Measurements from ENCODE around the gene RHBDF1.

The RHBDF1 gene

DNA sequence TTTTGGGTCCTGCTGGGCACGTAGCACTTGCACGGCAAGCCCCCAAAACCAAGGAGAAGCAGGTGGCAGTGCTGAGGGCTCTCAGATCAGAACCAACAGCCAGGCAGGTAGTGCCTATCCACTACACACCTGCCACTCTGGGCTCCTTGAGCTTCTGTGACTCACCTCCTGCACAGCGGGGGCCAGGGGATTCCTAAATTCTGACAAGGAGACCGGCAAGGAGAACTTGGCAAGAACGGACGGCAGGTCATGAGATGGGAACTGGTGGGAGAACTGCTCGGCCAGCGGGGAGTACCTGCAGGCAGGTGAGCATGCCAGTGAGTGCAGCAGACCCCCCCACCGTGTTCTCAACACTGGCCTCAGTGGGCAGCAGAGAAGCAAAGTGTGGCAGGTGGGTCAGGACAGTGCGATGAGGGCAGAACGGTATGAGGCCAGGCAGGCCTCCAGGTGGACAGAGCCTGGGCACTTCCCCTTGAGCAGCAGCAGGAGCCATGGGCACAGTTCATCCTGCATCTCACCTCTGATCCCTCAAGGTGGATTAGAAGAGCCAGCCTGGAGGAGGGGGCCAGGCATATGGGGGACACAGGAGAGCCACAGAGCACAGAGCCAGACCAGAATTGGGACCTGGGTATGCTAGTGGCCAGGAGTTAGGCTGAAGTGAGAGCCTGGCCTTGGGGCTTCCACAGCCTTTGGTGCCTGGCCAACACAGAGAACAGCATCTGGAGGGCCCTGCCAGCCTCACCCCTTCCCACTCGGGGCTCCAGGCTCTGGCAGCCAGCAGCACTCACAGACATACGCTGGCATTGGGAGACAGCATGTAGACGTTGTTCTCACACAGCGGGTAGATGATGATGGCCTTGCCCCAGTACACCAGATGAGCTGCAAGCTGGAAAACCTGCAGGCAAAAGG, 20.3 kb upstream of the RHBDF1 start:
- no peak for DNase-seq (ENCODE audit: low read depth in 2 of 2)

GRCh38 chr16:91484-91883, 19.1 kb upstream of the RHBDF1 start:
- no peak for DNase-seq (ENCODE audit: low read depth in 2 of 2)

- DNase-seq (ENCODE audit: low read depth in 2 of 2): no peak
These were observed 17.2 kb upstream of the RHBDF1 start for GRCh38 chr16:89391-90302.

DNA sequence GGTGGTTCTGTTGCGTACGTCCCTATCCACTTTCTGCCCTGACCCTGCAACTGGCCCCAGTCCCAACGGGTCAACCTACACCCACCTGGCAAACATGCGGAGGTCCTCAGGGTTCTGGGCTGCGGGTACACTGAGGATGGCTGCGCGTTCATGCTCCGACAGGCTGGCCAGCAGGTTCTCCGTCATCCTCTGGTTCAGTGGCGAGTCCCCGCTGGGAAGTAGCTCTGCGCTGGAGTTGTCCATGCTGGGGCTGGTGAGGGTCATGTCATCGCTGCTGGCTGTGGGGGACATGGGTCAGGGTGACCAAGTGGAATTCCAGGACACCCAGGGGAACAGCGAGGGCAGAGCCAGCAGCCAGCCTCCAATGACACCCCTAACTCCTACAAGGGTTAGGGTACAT, 16.2 kb upstream of the RHBDF1 start:
- DNase-seq (ENCODE audit: low read depth in 2 of 2): no peak

DNA sequence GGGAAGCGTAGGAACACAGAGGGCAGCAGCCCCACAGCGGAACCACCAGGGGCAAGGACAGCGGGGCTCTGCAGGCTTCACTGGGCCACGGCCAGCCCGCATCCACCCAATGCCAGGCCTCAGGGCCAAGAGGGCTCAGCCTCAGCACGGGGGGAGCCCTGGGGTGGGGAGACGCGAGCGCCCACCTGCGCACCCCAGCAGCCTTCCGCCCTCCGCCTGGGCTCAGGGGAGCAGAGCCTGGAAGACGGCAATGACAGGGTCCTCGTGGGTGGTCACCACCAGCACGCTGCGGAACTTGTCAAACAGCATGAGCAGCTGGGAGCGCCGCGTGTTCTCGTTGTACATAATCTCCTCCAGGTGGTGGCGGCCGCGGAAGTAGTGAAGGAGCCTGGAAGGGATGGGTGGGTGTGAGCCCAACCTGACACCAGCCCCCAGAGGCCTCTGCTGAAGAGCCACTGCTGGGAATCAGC, 14.1 kb upstream of the RHBDF1 start:
- no peak for DNase-seq (ENCODE audit: low read depth in 2 of 2)

GRCh38 chr16:85865-86264, 13.4 kb upstream of the RHBDF1 start:
- no peak for DNase-seq (ENCODE audit: low read depth in 2 of 2)

DNA sequence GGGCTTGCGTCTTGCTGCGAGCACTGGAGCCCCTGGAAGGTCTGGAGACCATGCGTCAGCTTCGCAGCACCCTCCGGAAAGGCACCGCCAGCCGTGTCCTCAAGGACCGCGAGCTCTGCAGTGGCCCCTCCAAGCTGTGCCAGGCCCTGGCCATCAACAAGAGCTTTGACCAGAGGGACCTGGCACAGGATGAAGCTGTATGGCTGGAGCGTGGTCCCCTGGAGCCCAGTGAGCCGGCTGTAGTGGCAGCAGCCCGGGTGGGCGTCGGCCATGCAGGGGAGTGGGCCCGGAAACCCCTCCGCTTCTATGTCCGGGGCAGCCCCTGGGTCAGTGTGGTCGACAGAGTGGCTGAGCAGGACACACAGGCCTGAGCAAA, 13.0 kb upstream of the RHBDF1 start:
- DNase-seq (ENCODE audit: low read depth in 2 of 2): no peak

DNA sequence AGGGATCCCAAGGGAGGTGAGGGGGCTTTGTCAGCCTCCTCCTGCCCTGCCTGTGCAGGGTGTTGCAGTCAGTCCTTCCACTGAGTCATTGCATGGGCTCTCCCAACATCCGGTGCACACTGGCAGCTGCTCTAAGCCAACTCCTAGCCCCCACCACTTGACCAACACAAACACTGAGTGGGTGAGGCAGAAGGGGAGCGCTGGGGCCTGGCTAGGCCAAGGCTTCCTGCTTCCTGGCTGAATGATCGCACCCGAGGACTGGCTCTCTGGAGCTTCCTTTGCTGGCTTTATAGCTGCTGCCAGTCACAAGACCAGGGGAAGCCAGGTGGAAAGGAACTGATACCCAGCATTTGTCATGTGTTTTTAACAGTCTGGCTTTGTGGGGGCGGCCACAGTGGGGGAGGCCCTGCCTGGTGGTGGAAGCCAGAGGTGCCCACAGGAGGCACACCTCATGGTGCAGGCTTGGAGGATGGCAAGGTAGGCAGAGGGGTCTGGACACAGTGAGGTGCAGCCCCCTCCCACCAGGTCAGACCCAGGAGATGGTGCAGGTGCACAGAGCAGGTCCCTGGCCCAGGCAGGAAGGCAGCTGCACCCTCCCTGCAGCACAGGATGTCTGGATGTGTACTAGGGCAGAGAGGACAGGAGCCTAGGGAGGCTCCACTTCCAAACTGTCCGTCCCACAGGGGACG, 12.4 kb upstream of the RHBDF1 start:
- DNase-seq (ENCODE audit: low read depth in 2 of 2): peak; percentile 56 to 65

GRCh38 chr16:83781-84615, 11.6 kb upstream of the RHBDF1 start:
- no peak for DNase-seq (ENCODE audit: low read depth in 2 of 2)

DNA sequence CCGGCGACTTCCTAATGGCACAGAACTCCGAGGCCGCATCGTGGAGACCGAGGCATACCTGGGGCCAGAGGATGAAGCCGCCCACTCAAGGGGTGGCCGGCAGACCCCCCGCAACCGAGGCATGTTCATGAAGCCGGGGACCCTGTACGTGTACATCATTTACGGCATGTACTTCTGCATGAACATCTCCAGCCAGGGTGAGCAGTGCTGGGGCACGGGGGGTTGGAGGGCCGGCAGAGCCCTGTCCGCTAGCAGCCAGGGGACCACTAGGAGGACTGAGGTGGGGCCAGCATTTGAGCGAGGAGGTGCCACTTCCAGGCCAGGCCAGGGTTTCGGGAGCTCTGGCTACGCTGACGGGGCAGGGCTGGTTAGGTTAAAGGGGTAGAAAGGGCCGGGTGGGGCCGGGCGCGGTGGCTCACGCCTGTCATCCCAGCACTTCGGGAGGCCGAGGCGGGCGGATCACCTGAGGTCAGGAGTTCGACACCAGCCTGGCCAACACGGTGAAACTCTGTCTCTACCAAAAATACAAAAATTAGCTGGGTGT, 10.7 kb upstream of the RHBDF1 start:
- DNase-seq (ENCODE audit: low read depth in 2 of 2): no peak

GRCh38 chr16:79151-80054, 7.0 kb upstream of the RHBDF1 start:
- DNase-seq (ENCODE audit: low read depth in 2 of 2): no peak

- DNase-seq (ENCODE audit: low read depth in 2 of 2): no peak
These were observed 6.2 kb upstream of the RHBDF1 start for GRCh38 chr16:78444-79150.

DNA sequence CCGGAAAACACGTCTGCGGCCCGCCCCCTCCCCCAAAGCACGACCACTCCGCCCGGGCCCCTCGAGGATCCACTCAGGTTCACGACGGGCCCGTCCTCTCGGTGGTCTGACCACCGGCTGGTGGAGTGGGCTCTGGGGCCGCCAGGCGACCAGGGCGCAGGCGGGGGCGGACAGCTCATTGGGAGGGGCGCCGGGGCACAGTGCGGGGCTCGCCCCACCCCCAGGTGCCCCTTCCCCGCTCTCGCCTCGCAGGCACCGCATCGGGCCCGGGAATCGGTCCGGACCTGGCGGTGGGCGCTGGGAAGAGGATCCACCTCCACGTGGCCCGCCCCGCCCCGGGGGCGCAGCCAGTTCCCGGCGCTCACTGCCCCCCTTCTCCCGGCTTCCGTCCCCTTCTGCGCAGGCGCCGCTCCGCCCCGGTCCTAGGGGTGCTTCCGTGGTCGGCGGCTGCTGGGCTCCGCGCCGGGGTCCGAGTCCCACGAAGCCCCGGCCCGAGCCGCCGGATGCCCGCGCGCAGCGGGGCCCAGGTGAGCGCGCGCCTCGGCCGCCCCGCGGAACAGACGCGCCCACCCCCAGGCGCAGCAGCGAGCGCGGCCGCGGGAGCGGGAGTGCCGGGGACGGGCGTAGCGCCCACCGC, 5.5 kb upstream of the RHBDF1 start, which contains the start of gene MPG:
MPG (plus strand) TSS at position 419 of the 637 bp plus-strand sequence; CDS start at position 504, 85 bp downstream.
- peak; percentile 64 to 80 for DNase-seq (ENCODE audit: low read depth in 2 of 2)

DNA sequence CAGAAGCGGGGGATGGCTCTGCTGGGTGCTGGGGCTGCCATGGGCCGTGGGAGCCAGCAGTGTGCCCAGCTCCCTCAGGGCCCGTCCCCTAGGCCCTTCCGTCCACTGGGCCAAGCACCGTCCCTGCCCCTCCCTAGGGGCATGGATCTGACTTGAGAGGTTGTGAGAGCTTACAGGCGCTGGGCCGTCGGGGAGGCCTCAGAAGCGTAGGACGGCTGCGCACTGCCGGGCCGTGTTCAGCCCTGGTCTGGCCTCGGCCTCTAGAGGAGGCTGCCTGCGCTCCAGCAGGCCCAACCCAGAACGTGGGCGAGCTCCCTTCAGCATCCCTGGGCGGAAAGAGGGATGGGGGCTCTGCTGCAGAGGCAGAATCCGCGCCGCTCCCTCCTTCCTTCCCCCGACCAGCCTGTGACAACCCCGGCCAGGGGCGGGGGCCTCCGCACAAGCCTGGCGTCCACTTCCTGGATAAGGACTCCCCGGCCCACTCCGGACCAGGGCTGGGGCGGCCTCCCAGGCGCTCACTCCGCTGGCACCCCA, 4.9 kb upstream of the RHBDF1 start:
- DNase-seq (ENCODE audit: low read depth in 2 of 2): no peak

DNA sequence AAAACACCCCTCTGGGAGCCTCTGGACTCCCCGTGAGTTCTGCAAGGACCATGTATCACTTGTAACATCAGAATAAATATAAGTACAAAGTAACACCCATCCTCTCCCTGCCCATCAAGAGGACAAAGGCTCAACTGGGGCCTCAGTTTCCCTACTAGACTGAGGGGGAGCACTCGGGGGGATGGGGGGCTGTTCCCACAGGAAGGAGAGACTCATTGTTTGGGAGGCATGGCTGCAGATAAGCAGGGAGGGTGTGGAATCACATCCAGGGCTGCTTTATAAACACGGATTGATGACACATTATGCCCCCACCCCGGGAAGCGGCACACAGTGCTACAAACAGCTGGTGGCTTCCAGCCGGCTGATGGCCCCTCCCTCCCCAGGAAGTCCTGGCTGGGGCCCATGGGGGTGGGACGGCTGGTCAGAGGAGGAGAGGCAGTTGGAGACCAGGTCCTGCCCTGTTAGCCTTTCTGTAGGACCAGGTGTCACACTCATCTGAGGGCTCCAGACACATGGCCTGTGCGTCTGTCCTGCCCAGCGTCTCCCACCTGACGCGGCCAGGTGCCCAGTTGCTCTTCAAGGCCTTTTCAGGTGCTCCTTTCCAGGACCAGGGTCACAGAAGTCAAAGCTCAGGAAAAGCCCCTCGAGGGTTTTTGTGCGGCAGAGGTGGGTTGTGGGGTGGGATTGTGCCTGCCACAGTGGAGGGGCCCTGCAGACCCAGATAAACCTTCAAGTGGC, 4.3 kb upstream of the RHBDF1 start:
- DNase-seq (ENCODE audit: low read depth in 2 of 2): no peak

DNA sequence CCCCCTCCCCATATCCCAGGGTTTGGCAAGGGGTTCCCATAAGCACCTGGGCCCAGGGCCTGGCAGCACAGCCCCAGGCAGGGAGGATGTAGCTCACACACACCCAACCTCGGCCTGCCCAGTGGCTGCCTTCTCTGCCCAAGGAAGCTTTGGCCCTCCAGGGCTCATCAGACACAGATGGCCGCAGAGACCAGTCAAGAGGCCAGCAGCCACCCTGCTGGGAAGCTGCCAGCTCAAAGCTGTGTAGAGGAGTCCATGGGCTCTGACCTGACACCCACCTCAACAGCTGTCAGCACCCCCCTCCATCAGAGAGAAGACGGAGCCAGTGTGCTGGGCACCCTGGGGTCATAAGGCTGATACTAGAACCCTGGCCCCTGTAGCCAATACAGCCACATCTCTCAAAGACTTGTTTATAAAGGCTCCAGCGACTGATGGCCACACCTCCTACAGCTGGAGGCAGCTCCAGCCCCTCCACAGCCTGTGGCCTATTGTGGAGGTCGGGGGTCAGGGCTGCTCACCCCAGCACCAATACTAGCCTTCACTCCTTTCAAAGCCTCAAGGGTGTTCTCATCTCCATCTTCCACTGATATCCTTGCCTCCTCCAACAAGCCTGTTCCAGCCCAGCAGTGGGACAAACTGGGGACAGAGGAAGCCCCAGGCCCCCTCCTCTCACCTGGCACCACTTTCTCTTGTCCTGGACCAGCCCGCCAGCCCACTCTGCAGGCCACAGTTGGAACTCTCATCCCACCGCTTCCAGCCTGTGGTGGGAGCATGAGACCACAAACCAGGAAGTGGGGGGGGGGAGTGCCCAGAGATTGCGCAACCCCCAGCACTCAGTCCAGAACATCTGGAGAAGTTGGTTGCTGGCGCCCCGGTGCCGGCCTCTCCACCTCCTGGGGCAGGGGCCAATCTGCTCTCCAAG, 3.4 kb upstream of the RHBDF1 start:
- DNase-seq (ENCODE audit: low read depth in 2 of 2): no peak

Measured in stimulated activated CD8-positive, alpha-beta memory T cell treated with anti-CD3 and anti-CD28 coated beads, Interleukin-7, amount 100 ng/mL, for 4 hours (primary cell).